ENCODE data around the gene FBXO21.

The FBXO21 gene

DNA sequence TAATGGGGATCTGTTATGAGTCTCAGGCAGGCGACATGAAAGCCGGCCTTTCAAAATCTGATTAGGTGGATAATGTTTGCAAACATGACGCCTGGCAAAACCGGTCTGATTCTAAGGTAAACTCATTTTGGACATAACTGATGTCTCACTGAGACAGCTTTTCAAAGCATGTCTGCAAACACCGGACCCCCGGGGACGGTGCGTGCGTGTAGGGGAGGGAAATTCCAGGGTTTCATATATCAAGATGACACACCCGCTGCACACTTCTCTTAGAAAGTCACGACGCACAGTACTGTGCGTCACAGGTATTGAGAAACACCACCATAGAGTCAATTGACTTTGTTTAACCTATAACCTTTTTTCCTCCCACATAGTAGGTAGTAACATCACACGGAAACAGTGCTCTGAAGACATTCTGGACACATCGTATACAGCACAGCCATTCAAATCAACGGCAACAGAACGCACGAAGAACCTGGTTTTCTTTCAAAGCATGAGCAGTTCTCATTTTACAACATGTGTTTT lies 47.2 kb downstream of the FBXO21 start:
- no peak for TF ChIP-seq ARNTL (CRISPR knock-in tag; IDR thresholded peaks at IDR 0.05; ENCODE audit: borderline replicate concordance, low read depth)
- no peak for TF ChIP-seq OSR1 (CRISPR knock-in tag; IDR thresholded peaks at IDR 0.05)
- TF ChIP-seq ISL1 (CRISPR knock-in tag; IDR thresholded peaks at IDR 0.05): no peak
- TF ChIP-seq GLIS3 (CRISPR knock-in tag; IDR thresholded peaks at IDR 0.05): no peak
- TF ChIP-seq ZNF8 (CRISPR knock-in tag; IDR thresholded peaks at IDR 0.05): no peak
- TF ChIP-seq, protein P1, sequence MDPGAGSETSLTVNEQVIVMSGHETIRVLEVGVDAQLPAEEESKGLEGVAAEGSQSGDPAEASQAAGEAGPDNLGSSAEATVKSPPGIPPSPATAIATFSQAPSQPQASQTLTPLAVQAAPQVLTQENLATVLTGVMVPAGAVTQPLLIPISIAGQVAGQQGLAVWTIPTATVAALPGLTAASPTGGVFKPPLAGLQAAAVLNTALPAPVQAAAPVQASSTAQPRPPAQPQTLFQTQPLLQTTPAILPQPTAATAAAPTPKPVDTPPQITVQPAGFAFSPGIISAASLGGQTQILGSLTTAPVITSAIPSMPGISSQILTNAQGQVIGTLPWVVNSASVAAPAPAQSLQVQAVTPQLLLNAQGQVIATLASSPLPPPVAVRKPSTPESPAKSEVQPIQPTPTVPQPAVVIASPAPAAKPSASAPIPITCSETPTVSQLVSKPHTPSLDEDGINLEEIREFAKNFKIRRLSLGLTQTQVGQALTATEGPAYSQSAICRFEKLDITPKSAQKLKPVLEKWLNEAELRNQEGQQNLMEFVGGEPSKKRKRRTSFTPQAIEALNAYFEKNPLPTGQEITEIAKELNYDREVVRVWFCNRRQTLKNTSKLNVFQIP (CRISPR knock-in tag; IDR thresholded peaks at IDR 0.05; ENCODE audit: borderline replicate concordance, low read depth): no peak
- TF ChIP-seq RARB (CRISPR knock-in tag; IDR thresholded peaks at IDR 0.05): no peak
- TF ChIP-seq ZNF565 (CRISPR knock-in tag; conservative IDR thresholded peaks at IDR 0.05; ENCODE audit: low read depth): no peak
- no peak for TF ChIP-seq PPARA (CRISPR knock-in tag; IDR thresholded peaks at IDR 0.05; ENCODE audit: borderline replicate concordance)
- no peak for TF ChIP-seq ZC3H10 (CRISPR knock-in tag; IDR thresholded peaks at IDR 0.05)
- TF ChIP-seq ESRRG (CRISPR knock-in tag; IDR thresholded peaks at IDR 0.05): no peak
- TF ChIP-seq, protein P2, sequence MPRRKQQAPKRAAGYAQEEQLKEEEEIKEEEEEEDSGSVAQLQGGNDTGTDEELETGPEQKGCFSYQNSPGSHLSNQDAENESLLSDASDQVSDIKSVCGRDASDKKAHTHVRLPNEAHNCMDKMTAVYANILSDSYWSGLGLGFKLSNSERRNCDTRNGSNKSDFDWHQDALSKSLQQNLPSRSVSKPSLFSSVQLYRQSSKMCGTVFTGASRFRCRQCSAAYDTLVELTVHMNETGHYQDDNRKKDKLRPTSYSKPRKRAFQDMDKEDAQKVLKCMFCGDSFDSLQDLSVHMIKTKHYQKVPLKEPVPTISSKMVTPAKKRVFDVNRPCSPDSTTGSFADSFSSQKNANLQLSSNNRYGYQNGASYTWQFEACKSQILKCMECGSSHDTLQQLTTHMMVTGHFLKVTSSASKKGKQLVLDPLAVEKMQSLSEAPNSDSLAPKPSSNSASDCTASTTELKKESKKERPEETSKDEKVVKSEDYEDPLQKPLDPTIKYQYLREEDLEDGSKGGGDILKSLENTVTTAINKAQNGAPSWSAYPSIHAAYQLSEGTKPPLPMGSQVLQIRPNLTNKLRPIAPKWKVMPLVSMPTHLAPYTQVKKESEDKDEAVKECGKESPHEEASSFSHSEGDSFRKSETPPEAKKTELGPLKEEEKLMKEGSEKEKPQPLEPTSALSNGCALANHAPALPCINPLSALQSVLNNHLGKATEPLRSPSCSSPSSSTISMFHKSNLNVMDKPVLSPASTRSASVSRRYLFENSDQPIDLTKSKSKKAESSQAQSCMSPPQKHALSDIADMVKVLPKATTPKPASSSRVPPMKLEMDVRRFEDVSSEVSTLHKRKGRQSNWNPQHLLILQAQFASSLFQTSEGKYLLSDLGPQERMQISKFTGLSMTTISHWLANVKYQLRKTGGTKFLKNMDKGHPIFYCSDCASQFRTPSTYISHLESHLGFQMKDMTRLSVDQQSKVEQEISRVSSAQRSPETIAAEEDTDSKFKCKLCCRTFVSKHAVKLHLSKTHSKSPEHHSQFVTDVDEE (CRISPR knock-in tag; IDR thresholded peaks at IDR 0.05): no peak
- no peak for TF ChIP-seq CSDC2 (CRISPR knock-in tag; IDR thresholded peaks at IDR 0.05)
- TF ChIP-seq, protein P3, sequence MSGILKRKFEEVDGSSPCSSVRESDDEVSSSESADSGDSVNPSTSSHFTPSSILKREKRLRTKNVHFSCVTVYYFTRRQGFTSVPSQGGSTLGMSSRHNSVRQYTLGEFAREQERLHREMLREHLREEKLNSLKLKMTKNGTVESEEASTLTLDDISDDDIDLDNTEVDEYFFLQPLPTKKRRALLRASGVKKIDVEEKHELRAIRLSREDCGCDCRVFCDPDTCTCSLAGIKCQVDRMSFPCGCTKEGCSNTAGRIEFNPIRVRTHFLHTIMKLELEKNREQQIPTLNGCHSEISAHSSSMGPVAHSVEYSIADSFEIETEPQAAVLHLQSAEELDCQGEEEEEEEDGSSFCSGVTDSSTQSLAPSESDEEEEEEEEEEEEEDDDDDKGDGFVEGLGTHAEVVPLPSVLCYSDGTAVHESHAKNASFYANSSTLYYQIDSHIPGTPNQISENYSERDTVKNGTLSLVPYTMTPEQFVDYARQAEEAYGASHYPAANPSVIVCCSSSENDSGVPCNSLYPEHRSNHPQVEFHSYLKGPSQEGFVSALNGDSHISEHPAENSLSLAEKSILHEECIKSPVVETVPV (CRISPR knock-in tag; IDR thresholded peaks at IDR 0.05): no peak
- no peak for TF ChIP-seq TCF4 (CRISPR knock-in tag; IDR thresholded peaks at IDR 0.05; ENCODE audit: borderline replicate concordance)
- TF ChIP-seq, protein P4, sequence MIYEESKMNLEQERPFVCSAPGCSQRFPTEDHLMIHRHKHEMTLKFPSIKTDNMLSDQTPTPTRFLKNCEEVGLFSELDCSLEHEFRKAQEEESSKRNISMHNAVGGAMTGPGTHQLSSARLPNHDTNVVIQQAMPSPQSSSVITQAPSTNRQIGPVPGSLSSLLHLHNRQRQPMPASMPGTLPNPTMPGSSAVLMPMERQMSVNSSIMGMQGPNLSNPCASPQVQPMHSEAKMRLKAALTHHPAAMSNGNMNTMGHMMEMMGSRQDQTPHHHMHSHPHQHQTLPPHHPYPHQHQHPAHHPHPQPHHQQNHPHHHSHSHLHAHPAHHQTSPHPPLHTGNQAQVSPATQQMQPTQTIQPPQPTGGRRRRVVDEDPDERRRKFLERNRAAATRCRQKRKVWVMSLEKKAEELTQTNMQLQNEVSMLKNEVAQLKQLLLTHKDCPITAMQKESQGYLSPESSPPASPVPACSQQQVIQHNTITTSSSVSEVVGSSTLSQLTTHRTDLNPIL (CRISPR knock-in tag; IDR thresholded peaks at IDR 0.05; ENCODE audit: low read depth): no peak
- no peak for TF ChIP-seq ZFP3 (CRISPR knock-in tag; IDR thresholded peaks at IDR 0.05)
- no peak for TF ChIP-seq ZFP30 (CRISPR knock-in tag; IDR thresholded peaks at IDR 0.05)
- TF ChIP-seq BACH2 (CRISPR knock-in tag; IDR thresholded peaks at IDR 0.05; ENCODE audit: borderline replicate concordance): no peak
- TF ChIP-seq ZNF70 (CRISPR knock-in tag; IDR thresholded peaks at IDR 0.05): no peak
- no peak for ATAC-seq

DNA sequence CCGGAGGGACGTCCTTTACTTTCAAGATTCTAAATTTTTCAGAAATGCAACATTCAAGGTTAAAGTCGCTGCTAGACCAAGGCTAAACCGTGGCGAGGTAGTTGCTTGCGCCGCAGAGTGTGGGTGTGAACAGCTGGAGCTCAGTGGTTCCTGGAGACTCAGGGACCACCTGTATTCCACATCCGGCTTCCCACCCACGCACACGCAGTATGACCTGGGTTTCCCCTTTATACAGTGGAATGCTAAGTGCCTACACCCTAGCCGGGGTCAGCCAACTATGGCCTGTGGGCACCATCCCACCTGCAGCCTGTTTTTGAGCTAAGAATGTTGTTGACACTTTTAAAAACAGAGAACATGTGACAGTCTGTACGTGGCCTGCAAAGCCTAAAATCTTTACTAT lies 48.2 kb downstream of the FBXO21 start:
- no peak for ATAC-seq

DNA sequence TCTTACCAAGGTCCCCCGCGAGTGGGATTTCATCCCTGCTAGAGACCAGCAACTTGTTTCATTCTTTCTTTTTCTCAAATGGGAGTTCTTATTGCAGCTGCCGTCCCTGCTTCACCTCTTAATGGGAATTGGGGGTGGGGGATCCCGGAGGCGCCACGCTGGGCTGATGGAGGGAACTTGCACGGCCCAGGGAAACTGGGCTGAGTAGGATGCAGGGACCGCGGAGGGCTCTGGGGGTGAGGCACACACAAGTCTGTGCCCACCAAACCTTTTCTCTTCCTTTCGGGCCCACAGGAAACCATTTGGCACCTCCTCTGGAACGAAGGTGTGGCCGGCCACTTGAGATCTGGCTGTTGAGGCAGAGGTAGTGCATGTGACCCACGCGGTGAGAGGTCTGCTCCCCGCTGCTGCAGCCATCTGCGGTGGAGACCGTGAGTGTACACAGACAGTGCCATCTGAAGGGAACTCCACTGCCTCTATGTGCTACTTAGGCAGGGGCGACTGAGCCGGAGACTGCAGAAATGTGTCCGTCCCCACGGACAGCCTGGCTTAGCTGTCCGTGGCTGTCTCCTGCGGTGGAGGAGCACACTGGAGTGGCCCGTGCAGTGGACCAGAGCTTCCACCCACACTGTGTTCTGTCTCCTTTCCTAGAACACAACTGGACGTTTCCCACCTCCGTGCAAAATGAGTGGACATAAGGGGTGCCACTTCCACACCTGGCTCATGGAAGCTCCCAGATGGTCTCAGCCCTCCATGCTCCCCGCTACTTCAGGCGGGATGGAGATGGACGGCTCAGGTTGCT lies 49.0 kb downstream of the FBXO21 start:
- ATAC-seq: no peak; the same call in 2 of the 3 replicates
- TF ChIP-seq, protein P4 (CRISPR knock-in tag; IDR thresholded peaks at IDR 0.05; ENCODE audit: low read depth): no peak
- TF ChIP-seq ZC3H10 (CRISPR knock-in tag; IDR thresholded peaks at IDR 0.05): no peak
- no peak for TF ChIP-seq OSR1 (CRISPR knock-in tag; IDR thresholded peaks at IDR 0.05)
- no peak for TF ChIP-seq SNAI2 (CRISPR knock-in tag; IDR thresholded peaks at IDR 0.05)
- TF ChIP-seq ZNF70 (CRISPR knock-in tag; IDR thresholded peaks at IDR 0.05): no peak
- no peak for TF ChIP-seq ESRRG (CRISPR knock-in tag; IDR thresholded peaks at IDR 0.05)
- TF ChIP-seq PPARA (CRISPR knock-in tag; IDR thresholded peaks at IDR 0.05; ENCODE audit: borderline replicate concordance): no peak
- no peak for TF ChIP-seq BACH2 (CRISPR knock-in tag; IDR thresholded peaks at IDR 0.05; ENCODE audit: borderline replicate concordance)
- TF ChIP-seq, protein P2 (CRISPR knock-in tag; IDR thresholded peaks at IDR 0.05): no peak
- TF ChIP-seq ARNTL (CRISPR knock-in tag; IDR thresholded peaks at IDR 0.05; ENCODE audit: borderline replicate concordance, low read depth): no peak
- TF ChIP-seq, protein P1 (CRISPR knock-in tag; IDR thresholded peaks at IDR 0.05; ENCODE audit: borderline replicate concordance, low read depth): no peak
- TF ChIP-seq GLIS3 (CRISPR knock-in tag; IDR thresholded peaks at IDR 0.05): no peak
- no peak for TF ChIP-seq ZNF8 (CRISPR knock-in tag; IDR thresholded peaks at IDR 0.05)
- TF ChIP-seq ISL1 (CRISPR knock-in tag; IDR thresholded peaks at IDR 0.05): no peak

More for the DNA sequence above, 48.2 kb downstream of the FBXO21 start:
- TF ChIP-seq BACH2 (CRISPR knock-in tag; IDR thresholded peaks at IDR 0.05; ENCODE audit: borderline replicate concordance) (no peak), ZFP3 (CRISPR knock-in tag; IDR thresholded peaks at IDR 0.05) (no peak), ZNF565 (CRISPR knock-in tag; conservative IDR thresholded peaks at IDR 0.05; ENCODE audit: low read depth) (no peak)

All from SK-N-SH treated with all-trans-retinoic acid at 6 μM for 48 hours (cell line).